ENCODE data around the gene BRINP2.

The BRINP2 gene

GRCh38 chr1:177171536-177172123 is 872 bp downstream of the BRINP2 start:
- no peak for DNase-seq

GRCh38 chr1:177172272-177172671 is 1.5 kb downstream of the BRINP2 start:
- no peak for DNase-seq

DNA sequence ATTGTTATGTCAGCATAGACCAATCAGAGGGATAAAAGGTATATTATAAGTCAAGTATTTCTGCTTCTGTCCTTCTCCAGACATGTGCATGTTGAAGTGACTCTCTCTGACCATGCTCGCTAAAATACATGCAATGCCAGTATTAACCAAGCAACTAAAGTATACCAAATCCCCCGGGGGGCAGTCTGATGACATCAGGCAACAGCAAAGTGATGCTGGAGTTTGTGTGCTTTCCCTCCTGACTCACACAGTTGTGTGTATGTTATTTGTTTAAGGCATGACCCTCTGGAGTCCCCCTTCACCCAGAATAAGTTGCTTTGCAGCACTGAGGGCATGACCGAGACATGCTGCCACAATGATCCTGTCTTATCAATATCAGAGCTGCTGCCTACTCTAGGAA is 2.1 kb downstream of the BRINP2 start:
- DNase-seq = no peak

- DNase-seq = no peak
Measured at GRCh38 chr1:177173976-177174375, 3.2 kb downstream of the BRINP2 start.

- DNase-seq = no peak
Measured at GRCh38 chr1:177174921-177175634, 4.3 kb downstream of the BRINP2 start.

DNA sequence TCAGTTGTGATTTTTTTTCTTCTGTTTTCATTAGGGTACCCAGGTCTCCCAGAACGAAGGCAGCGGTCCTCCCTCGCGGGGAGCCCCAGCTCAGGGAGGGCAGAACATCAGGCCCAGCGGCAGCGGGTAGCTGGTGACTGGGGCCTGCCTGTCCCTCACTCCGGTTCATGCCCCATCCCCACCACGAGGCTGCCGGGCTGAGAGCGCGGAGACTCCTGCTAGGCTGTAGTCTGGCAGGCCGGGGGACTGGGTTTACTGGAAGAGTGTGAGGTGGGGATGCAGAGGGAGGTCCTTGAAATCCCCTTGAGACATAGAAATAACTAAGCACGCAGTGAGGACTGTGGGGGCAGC is 10.5 kb downstream of the BRINP2 start:
- DNase-seq = no peak

GRCh38 chr1:177181631-177182291 is 11.0 kb downstream of the BRINP2 start:
- DNase-seq = peak; percentile 67

DNA sequence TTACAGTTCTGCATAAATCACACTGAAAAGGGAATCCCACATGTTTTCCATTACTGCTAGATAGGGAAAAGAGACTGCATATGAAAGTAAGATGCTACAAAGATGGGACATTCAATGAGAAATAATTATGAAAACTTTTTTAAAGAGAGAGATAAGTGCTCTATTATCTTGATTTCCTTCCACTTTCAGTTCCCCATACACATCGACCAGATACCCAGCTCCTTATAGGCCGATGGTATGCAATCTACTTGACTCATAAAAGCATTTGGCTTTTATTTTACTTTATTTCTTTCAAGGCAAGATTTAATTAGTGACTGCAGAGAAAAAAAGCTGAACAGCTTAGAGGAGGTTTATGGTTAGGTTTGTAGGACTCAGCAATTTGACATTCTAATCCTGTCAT is 13.1 kb downstream of the BRINP2 start:
- DNase-seq = no peak

DNA sequence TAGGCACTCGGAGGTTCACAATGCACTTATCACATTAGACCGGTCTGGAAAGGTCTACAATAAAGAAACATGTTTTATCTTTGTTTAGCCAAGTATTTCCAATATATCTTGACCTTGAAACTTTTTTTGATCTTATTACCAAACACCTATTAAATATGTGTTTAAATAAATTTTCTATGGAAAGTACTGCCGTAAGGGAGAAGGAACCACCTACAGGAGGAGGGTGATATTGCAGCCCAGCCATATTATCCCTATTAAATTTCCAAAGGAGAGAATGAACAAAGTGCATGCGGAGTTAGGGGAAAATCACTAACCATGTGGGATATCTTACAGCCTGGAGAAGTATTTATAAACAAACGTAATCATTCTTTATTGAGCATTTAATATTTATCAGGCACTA is 14.5 kb downstream of the BRINP2 start:
- no peak for DNase-seq

DNA sequence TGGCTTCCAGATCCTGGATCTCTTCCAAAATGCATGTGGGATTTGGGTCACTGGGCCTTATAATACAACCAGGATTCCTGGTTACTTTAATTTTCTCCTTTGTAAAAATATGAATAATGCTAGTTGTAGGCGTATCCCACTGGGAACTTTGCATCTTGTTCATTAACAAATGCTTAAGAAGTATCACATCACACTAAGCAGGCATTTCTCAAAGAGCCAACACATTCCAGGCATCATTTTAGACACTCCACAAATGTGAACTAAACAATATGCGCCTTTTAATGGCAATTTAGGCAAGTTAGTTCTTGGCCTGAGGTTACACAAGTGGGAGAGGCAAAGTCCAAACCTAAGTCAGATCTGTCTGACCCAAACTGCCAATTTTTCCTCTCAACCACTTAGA is 15.9 kb downstream of the BRINP2 start:
- no peak for DNase-seq

- no peak for DNase-seq
Measured at GRCh38 chr1:177190308-177190970, 19.7 kb downstream of the BRINP2 start.

- no peak for DNase-seq
Measured at GRCh38 chr1:177198243-177198642, 27.5 kb downstream of the BRINP2 start.

- DNase-seq = no peak
Measured at GRCh38 chr1:177200290-177200689, 29.5 kb downstream of the BRINP2 start.

DNA sequence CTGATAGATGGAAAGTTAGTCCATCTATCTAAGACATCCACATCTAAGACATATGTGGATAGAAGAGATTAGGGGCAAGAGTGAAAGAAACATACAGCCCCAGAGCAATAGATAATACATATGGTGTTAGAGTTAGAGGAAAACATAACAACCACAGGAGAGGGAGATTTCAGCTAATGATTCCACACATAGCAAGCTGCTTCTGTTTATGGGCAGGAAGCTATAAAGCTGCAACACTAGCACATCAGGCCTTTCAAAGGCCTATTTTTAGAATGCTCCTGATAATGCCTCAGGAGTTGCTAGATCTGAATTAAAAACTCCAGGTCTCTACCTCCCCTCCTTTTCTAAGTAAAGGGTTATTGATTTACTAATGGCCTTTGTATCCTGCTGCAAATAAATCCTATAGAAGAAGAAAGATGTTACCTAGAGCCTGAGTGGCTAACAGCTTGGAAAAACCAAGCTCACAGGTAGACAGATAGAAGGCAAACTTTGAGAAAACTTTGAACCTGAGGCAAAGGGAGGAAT is 36.1 kb downstream of the BRINP2 start:
- no peak for DNase-seq

DNA sequence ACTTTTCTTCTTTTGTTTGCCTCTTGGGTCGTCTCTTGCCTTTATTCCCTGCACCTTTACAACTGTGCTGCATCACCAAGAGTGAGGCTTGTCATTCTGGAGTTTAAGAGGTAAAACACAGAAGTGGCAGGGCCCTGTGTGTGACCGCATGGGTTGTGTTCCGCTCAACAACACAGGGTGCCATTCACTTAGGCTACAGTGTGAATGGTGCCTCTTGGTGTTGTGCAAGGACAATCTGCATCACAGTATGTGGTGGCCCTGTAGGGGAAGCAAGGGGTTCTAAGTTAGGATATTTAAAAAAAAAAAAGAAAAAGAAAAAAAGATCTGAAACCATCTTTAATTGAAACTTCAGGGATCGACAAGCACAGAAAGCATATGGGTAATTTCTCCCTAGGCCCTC is 38.2 kb downstream of the BRINP2 start:
- no peak for DNase-seq

GRCh38 chr1:177209357-177209756 is 38.6 kb downstream of the BRINP2 start:
- no peak for DNase-seq

DNA sequence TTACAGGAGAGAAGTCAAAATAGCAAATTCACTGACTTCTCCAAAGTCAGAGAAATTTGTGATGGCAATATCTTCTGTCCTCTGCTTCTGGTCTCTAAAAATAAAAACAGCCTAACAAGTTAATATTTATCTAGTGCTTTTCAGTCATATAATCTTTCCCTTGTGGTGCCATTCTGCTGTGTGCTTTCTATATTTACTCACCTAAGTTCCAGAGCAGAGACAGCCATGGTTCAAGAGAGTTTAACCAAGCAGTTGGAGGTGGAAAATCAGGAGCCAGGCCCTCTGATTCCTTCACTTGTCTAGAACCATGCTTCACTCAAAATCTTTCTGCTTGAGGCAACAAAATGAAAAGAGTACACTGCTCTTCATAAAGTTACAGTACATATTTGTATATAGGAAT is 39.3 kb downstream of the BRINP2 start:
- DNase-seq = no peak

DNA sequence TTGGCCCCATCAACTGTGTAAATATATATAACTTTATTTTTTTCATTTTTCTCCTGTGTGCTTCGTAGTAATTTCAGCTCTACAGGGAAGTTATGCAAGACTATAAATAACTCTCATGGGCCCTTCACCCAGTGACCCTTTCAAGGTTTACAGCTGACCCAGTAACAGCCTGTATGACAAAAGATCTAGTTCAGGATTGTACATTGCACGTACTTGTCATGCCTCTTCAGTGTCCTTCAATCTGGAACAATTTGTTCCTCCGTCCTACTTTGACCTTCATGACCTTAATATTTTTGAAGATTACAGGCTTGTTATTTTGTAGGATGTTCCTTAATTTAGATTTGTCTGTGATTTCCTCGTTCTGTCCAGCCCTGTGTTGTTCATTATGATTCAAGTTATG is 40.5 kb downstream of the BRINP2 start:
- DNase-seq = no peak

GRCh38 chr1:177216587-177217202 is 45.9 kb downstream of the BRINP2 start:
- no peak for DNase-seq

GRCh38 chr1:177219554-177220458 is 49.0 kb downstream of the BRINP2 start:
- no peak for DNase-seq

DNA sequence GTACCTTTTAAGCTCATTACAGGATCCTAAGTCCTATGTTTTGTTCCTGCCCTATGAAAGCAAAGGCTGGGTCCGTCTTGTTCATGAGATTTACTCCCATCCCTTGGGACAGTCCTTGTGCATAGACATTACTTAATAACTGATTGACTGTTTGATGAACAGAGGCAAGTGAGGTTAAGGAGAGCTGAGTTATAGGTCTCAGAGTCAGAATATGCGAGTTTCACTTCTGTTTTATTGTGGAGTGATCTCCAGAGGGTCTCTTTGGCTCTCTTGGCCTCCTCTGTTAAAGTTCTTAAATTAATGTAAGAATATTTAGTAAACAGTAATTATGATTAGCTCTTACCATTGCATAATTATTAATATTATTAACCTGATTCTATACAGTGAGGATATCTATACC is 52.6 kb downstream of the BRINP2 start:
- DNase-seq = no peak
